ENCODE measurements around the gene ZNF205. TPM values are rescaled to one million over a fixed set of nuclear protein-coding genes. Genes with fewer than 3 reads are reported as not detected.
"Not testable (repeated sequence)": the region's sequence is repeated elsewhere in the genome, so short reads cannot be mapped to it uniquely, and the experiment has no call there.

Gene ZNF205
- polyA plus RNA-seq, 3 donors: 8.7 to 16.0 (median 13.2) TPM

GRCh38 chr16:3081957-3082356, 30.4 kb upstream of the ZNF205 start:
- WGBS, 3 donors: 95 to 97% (median 95%) methylated on average over 13 of the region's 13 CpGs
- H3K27ac ChIP-seq (ENCODE audit: low read depth, low read length): not testable (repeated sequence)

GRCh38 chr16:3083408-3083807, 29.0 kb upstream of the ZNF205 start:
- WGBS, 3 donors: 92 to 94% (median 93%) methylated on average over 8 of the region's 8 CpGs
- not testable (repeated sequence) for H3K27ac ChIP-seq (ENCODE audit: low read depth, low read length)

- 84 to 100% (median 87%) methylated on average over 1 of the region's 1 CpG for WGBS, 3 donors
- no peak overlapping the region for H3K27ac ChIP-seq (ENCODE audit: low read depth, low read length)
These were observed 27.9 kb upstream of the ZNF205 start for GRCh38 chr16:3084491-3084890.

- H3K27ac ChIP-seq (ENCODE audit: low read depth, low read length): no peak overlapping the region
These were observed 27.3 kb upstream of the ZNF205 start for GRCh38 chr16:3084969-3085670.

GRCh38 chr16:3085868-3086595, 26.4 kb upstream of the ZNF205 start:
- WGBS, 3 donors: 74 to 81% (median 81%) methylated on average over 17 of the region's 17 CpGs

More at GRCh38 chr16:3084969-3085670, 27.3 kb upstream of the ZNF205 start:
- WGBS, 3 donors: 67 to 80% (median 76%) methylated on average over 7 of the region's 7 CpGs

GRCh38 chr16:3086596-3087242, 25.7 kb upstream of the ZNF205 start:
- 48 to 77% (median 51%) methylated on average over 13 to 14 of the region's 14 CpGs for WGBS, 3 donors
- no peak overlapping the region for H3K27ac ChIP-seq (ENCODE audit: low read depth, low read length)

More at GRCh38 chr16:3085868-3086595, 26.4 kb upstream of the ZNF205 start:
- H3K27ac ChIP-seq (ENCODE audit: low read depth, low read length): no peak overlapping the region

GRCh38 chr16:3087243-3088235, 24.8 kb upstream of the ZNF205 start:
- 34 to 64% (median 35%) methylated on average over 18 of the region's 18 CpGs for WGBS, 3 donors
- H3K27ac ChIP-seq (ENCODE audit: low read depth, low read length): no peak overlapping the region

GRCh38 chr16:3088450-3088849, 23.9 kb upstream of the ZNF205 start:
- H3K27ac ChIP-seq (ENCODE audit: low read depth, low read length): no peak overlapping the region
- 62 to 71% (median 70%) methylated on average over 7 of the region's 7 CpGs for whole genome bisulfite sequencing, 3 donors

- no peak overlapping the region for H3K27ac ChIP-seq (ENCODE audit: low read depth, low read length)
- WGBS, 3 donors: 94 to 96% (median 95%) methylated on average over 66 to 71 of the region's 71 CpGs
These were observed 23.3 kb upstream of the ZNF205 start for GRCh38 chr16:3088925-3089716.

- 94 to 97% (median 97%) methylated on average over 72 to 81 of the region's 81 CpGs for WGBS, 3 donors
- no peak overlapping the region for H3K27ac ChIP-seq (ENCODE audit: low read depth, low read length)
These were observed 22.4 kb upstream of the ZNF205 start for GRCh38 chr16:3089717-3090592.

GRCh38 chr16:3091551-3091950, 20.8 kb upstream of the ZNF205 start:
- no peak overlapping the region for H3K27ac ChIP-seq (ENCODE audit: low read depth, low read length)
- 80 to 84% (median 82%) methylated on average over 7 to 8 of the region's 8 CpGs for WGBS, 3 donors

GRCh38 chr16:3092501-3092941, 19.9 kb upstream of the ZNF205 start:
- no peak overlapping the region for H3K27ac ChIP-seq (ENCODE audit: low read depth, low read length)
- WGBS, 3 donors: 62 to 74% (median 65%) methylated on average over 17 to 20 of the region's 20 CpGs

- no peak overlapping the region for H3K27ac ChIP-seq (ENCODE audit: low read depth, low read length)
These were observed 17.9 kb upstream of the ZNF205 start for GRCh38 chr16:3094289-3095027.

GRCh38 chr16:3095869-3096268, 16.5 kb upstream of the ZNF205 start:
- 7 to 44% (median 18%) methylated on average over 4 of the region's 4 CpGs for WGBS, 3 donors
- H3K27ac ChIP-seq (ENCODE audit: low read depth, low read length): no peak overlapping the region

More at GRCh38 chr16:3094289-3095027, 17.9 kb upstream of the ZNF205 start:
- WGBS, 3 donors: 81 to 88% (median 83%) methylated on average over 22 of the region's 22 CpGs

- no peak overlapping the region for H3K27ac ChIP-seq (ENCODE audit: low read depth, low read length)
- WGBS, 3 donors: 81 to 85% (median 82%) methylated on average over 6 of the region's 6 CpGs
These were observed 16.0 kb upstream of the ZNF205 start for GRCh38 chr16:3096362-3096761.

GRCh38 chr16:3097266-3097665, 15.1 kb upstream of the ZNF205 start:
- no peak overlapping the region for H3K27ac ChIP-seq (ENCODE audit: low read depth, low read length)
- 47 to 72% (median 57%) methylated on average over 8 of the region's 8 CpGs for WGBS, 3 donors
